Hematopoietic multipotent progenitor cell treated with erythropoietin and hydrocortisone succinate and interleukin-3 and kit ligand, for 15 days (in vitro differentiated cells): Measurements from ENCODE around the gene DTNBP1.
A peak's percentile ranks its signal among the peaks of the same experiment; 100 is the strongest.

Experiments
- DNase-seq: peaks from one replicate; pipeline ENCODE4 v3.0.0-alpha.2; 2015; ENCODE audit warnings: low spot score

The DTNBP1 gene

GRCh38 chr6:15501826-15502445, 160.9 kb downstream of the DTNBP1 start:
- no peak for DNase-seq

- DNase-seq = no peak
Observed at GRCh38 chr6:15500901-15501825, 161.7 kb downstream of the DTNBP1 start.

GRCh38 chr6:15500078-15500740, 162.6 kb downstream of the DTNBP1 start:
- DNase-seq = no peak

GRCh38 chr6:15499591-15499990, 163.2 kb downstream of the DTNBP1 start:
- DNase-seq = no peak

- DNase-seq = no peak
Observed at GRCh38 chr6:15499125-15499524, 163.7 kb downstream of the DTNBP1 start.

GRCh38 chr6:15498640-15499039, 164.2 kb downstream of the DTNBP1 start:
- peak; percentile 66 for DNase-seq

- no peak for DNase-seq
Observed at GRCh38 chr6:15496345-15497131, 166.3 kb downstream of the DTNBP1 start.

GRCh38 chr6:15495375-15495901, 167.4 kb downstream of the DTNBP1 start:
- DNase-seq = no peak

- no peak for DNase-seq
Observed at GRCh38 chr6:15493437-15494168, 169.2 kb downstream of the DTNBP1 start.

GRCh38 chr6:15491986-15492269, 170.9 kb downstream of the DTNBP1 start:
- no peak for DNase-seq

GRCh38 chr6:15491255-15491985, 171.4 kb downstream of the DTNBP1 start:
- peak; percentile 81 for DNase-seq

- DNase-seq = no peak
Observed at GRCh38 chr6:15490242-15491100, 172.4 kb downstream of the DTNBP1 start.

- no peak for DNase-seq
Observed at GRCh38 chr6:15489261-15489962, 173.4 kb downstream of the DTNBP1 start.

- no peak for DNase-seq
Observed at GRCh38 chr6:15487262-15487661, 175.6 kb downstream of the DTNBP1 start.

GRCh38 chr6:15485936-15486335, 176.9 kb downstream of the DTNBP1 start:
- no peak for DNase-seq

GRCh38 chr6:15484821-15485220, 178.0 kb downstream of the DTNBP1 start:
- DNase-seq = no peak

- DNase-seq = no peak
Observed at GRCh38 chr6:15484140-15484539, 178.7 kb downstream of the DTNBP1 start.

- no peak for DNase-seq
Observed at GRCh38 chr6:15483060-15483459, 179.8 kb downstream of the DTNBP1 start.
